Left ventricle myocardium inferior (tissue), 1 donor: ENCODE data around the gene OR4D1. TPM values are rescaled to one million over a fixed set of nuclear protein-coding genes. Genes with fewer than 3 reads are reported as not detected.

Experiments used
- DNase-seq: peaks from one replicate; pipeline ENCODE4 v3.0.0-alpha.2; 2020
- H3K27ac ChIP-seq: fragments of 200-600 bp; replicated peaks from 2 replicates; pipeline ENCODE4 v1.8.0; 2021
- H3K27me3 ChIP-seq: fragments of 200-600 bp; 2 replicates; pipeline ENCODE4 v1.8.0; 2021; ENCODE audit warnings: low read depth
- H3K36me3 ChIP-seq: fragments of 200-600 bp; 2 replicates; pipeline ENCODE4 v1.8.0; 2021
- H3K4me1 ChIP-seq: fragments of 200-600 bp; 2 replicates; pipeline ENCODE4 v1.8.0; 2021
- H3K4me3 ChIP-seq: fragments of 200-600 bp; 2 replicates; pipeline ENCODE4 v1.8.0; 2021; ENCODE audit warnings: mild to moderate bottlenecking, moderate library complexity
- H3K9me3 ChIP-seq: fragments of 200-600 bp; replicated peaks from 2 replicates; pipeline ENCODE4 v1.8.0; 2021
- CTCF ChIP-seq: fragments of 200-600 bp; IDR thresholded peaks from 2 replicates; pipeline ENCODE4 v1.8.0; 2021; ENCODE audit warnings: antibody characterized with exemption, mild to moderate bottlenecking, borderline replicate concordance
- intact Hi-C: fragments of 100-400 bp; cut with micrococcal nuclease; formaldehyde crosslinking; loops from one replicate; pipeline ENCODE4 v1.11.0; 2022
- total RNA-seq: library from RNA; stranded (reverse); fragmentation: NEBNext Ultra II Directional; extraction: Animal tissue kit (Norgen Biotek cat#: 25700); gene quantifications from one replicate; pipeline ENCODE4 v1.2.1, GENCODE V29; 2021
- donor health status: DM: no; HTN: yes; CAD: no; lungs with severe emphysema.

OR4D1 gene
- total RNA-seq, 1 donor from 2014 or later, result not detected

GRCh38 chr17:58193641-58194255, 45.6 kb downstream of the OR4D1 start:
- no peak overlapping the region for H3K4me3 ChIP-seq
- no peak overlapping the region for H3K27ac ChIP-seq
- intact Hi-C loops, result no loop called here
- no peaks in the 10 kb centered on the region for H3K9me3 ChIP-seq
- DNase-seq, result no peak
- H3K27me3 ChIP-seq, result peaks cover 93% of the 10 kb centered on the region
- TF ChIP-seq CTCF, result no peak
- H3K36me3 ChIP-seq, result no peaks in the 10 kb centered on the region
- peaks cover 8% of the 10 kb centered on the region for H3K4me1 ChIP-seq

GRCh38 chr17:58195518-58196123, 47.4 kb downstream of the OR4D1 start:
- intact Hi-C loops, result no loop called here
- Histone ChIP-seq H3K27ac (no peak overlapping the region), H3K27me3 (peaks cover 88% of the 10 kb centered on the region), H3K4me1 (no peaks in the 10 kb centered on the region), H3K4me3 (no peak overlapping the region), H3K36me3 (no peaks in the 10 kb centered on the region), H3K9me3 (no peaks in the 10 kb centered on the region)
- TF ChIP-seq CTCF, result no peak
- DNase-seq, result no peak

- TF ChIP-seq CTCF, result no peak
- Histone ChIP-seq H3K27ac (no peak overlapping the region), H3K36me3 (no peaks in the 10 kb centered on the region), H3K4me3 (no peak overlapping the region), H3K9me3 (no peaks in the 10 kb centered on the region), H3K27me3 (peaks cover 78% of the 10 kb centered on the region), H3K4me1 (no peaks in the 10 kb centered on the region)
- intact Hi-C loops, result no loop called here
- no peak for DNase-seq
Observed at GRCh38 chr17:58196610-58197009, 48.4 kb downstream of the OR4D1 start.

- Histone ChIP-seq H3K9me3 (no peaks in the 10 kb centered on the region), H3K27me3 (peaks cover 43% of the 10 kb centered on the region), H3K27ac (no peak overlapping the region), H3K4me3 (no peak overlapping the region), H3K4me1 (no peaks in the 10 kb centered on the region), H3K36me3 (no peaks in the 10 kb centered on the region)
- TF ChIP-seq CTCF, result peak; percentile 53
- DNase-seq, result no peak
- intact Hi-C loops, result no loop called here
Observed at GRCh38 chr17:58200024-58200633, 51.9 kb downstream of the OR4D1 start.

GRCh38 chr17:58202859-58203258, 54.7 kb downstream of the OR4D1 start:
- no peaks in the 10 kb centered on the region for H3K4me1 ChIP-seq
- peaks cover 22% of the 10 kb centered on the region for H3K36me3 ChIP-seq
- no peak for DNase-seq
- no peak overlapping the region for H3K4me3 ChIP-seq
- no peak for TF ChIP-seq CTCF
- intact Hi-C loops, result no loop called here
- H3K27ac ChIP-seq, result no peak overlapping the region
- H3K9me3 ChIP-seq, result no peaks in the 10 kb centered on the region
- H3K27me3 ChIP-seq, result peaks cover 21% of the 10 kb centered on the region
